K562 (cell line): ENCODE data around the gene NCDN. TPM values are rescaled to one million over a fixed set of nuclear protein-coding genes. Genes with fewer than 3 reads are reported as not detected.
A peak's percentile ranks its signal among the peaks of the same experiment; 100 is the strongest.

Experiments used
- ATAC-seq: fragments of 200-7000 bp; cut with Tn5 transposase; 3 replicates; pipeline ENCODE4 v1.9.1; 2020; ENCODE audit warnings: moderate library complexity
- BruUV-seq: library from RNA; stranded (reverse); fragments of 400-500 nt; replicated peaks from 2 replicates; lab custom pipeline; 2021; lab: Mats Ljungman, UMichigan
- CTCF ChIA-PET: fragments of 300-600 bp; formaldehyde crosslinking; extraction: SDS; loops from one replicate; lab custom pipeline; 2021; ENCODE audit warnings: low intra/inter-chr PET ratio; lab: Yijun Ruan, JAX
- POLR2A ChIA-PET: fragments of 300-600, 350-650 bp; sonication (Branson Sonifier 250); formaldehyde crosslinking; extraction: SDS; loops from one replicate; lab custom pipeline; 2021; ENCODE audit warnings: antibody characterized with exemption, inconsistent platforms; lab: Yijun Ruan, JAX
- DNase-seq, 4 experiments: peaks; one replicate each; pipeline versions ENCODE4 v3.0.0 to v3.0.0-alpha.2; 2011 to 2018; ENCODE audit warnings: low spot score in 3 of 4, mixed read lengths in 3 of 4; ENCODE audit errors: extremely low read depth in 1 of 4
- FAIRE-seq: peaks from 2 replicates; lab custom pipeline; 2011; peaks lifted over from hg19 to GRCh38; lab: Jason Lieb, UNC
- H2AFZ ChIP-seq: 2 replicates; pipeline ENCODE4 v1.6.0; 2011; ENCODE audit warnings: low read depth, low read length, control low read depth, inconsistent platforms
- H3K27ac ChIP-seq: fragments of 200-600 bp; 3 replicates; pipeline ENCODE4 v1.8.0; 2011; ENCODE audit warnings: low read depth, mild to moderate bottlenecking, control low read depth, inconsistent platforms, low read length, moderate library complexity, mixed read lengths; ENCODE audit errors: extremely low read depth
- H3K27me3 ChIP-seq, 2 experiments: fragments of 300-600 bp in 1 of 2; 2 replicates in 1 of 2; 3 replicates in 1 of 2; pipeline versions ENCODE4 v1.6.0 to v1.8.0; 2011; ENCODE audit warnings: inconsistent platforms in 2 of 2, low read length in 2 of 2, mild to moderate bottlenecking in 1 of 2, mixed read lengths in 1 of 2, moderate library complexity in 1 of 2; ENCODE audit not compliant: control insufficient read depth in 2 of 2, insufficient read depth in 2 of 2
- H3K36me3 ChIP-seq: fragments of 300-600 bp; 3 replicates; pipeline ENCODE4 v1.8.0; 2011; ENCODE audit warnings: mild to moderate bottlenecking, low read length, inconsistent platforms; ENCODE audit not compliant: control insufficient read depth, insufficient read depth
- H3K4me1 ChIP-seq, 2 experiments: fragments of 200-600 bp in 1 of 2; replicated peaks in 1 of 2; 2 replicates in 1 of 2; 3 replicates in 1 of 2; pipeline versions ENCODE4 v1.5.1 to v1.8.0; 2011; ENCODE audit warnings: inconsistent platforms in 2 of 2, low read length in 2 of 2, mild to moderate bottlenecking in 1 of 2, mixed read lengths in 1 of 2, moderate library complexity in 1 of 2; ENCODE audit not compliant: control insufficient read depth in 2 of 2, insufficient read depth in 2 of 2
- H3K4me2 ChIP-seq: 2 replicates; pipeline ENCODE4 v1.6.1; 2011; ENCODE audit warnings: low read length, control low read depth, inconsistent platforms, mixed read lengths; ENCODE audit not compliant: insufficient read depth
- H3K4me3 ChIP-seq: fragments of 200-600 bp; sonication (generic), shearing (Covaris generic); 2 replicates; pipeline ENCODE4 v1.5.1; 2016; ENCODE audit warnings: control low read depth, inconsistent platforms
- H3K79me2 ChIP-seq: fragments of 200-600 bp; 3 replicates; pipeline ENCODE4 v1.8.0; 2011; ENCODE audit warnings: low read length, inconsistent platforms; ENCODE audit not compliant: control insufficient read depth, insufficient read depth
- H3K9ac ChIP-seq, 2 experiments: 2 replicates each; pipeline versions ENCODE4 v1.6.0 to v1.6.1; 2011; ENCODE audit warnings: low read depth in 2 of 2, low read length in 2 of 2, control low read depth in 1 of 2, inconsistent platforms in 1 of 2, mild to moderate bottlenecking in 1 of 2, mixed read lengths in 1 of 2; ENCODE audit not compliant: insufficient read depth in 1 of 2
- H3K9me1 ChIP-seq: one replicate; pipeline ENCODE4 v1.6.0; 2011; ENCODE audit warnings: inconsistent platforms, mild to moderate bottlenecking, low read length, moderate library complexity; ENCODE audit not compliant: control insufficient read depth, insufficient read depth
- H3K9me3 ChIP-seq: replicated peaks from 2 replicates; pipeline ENCODE4 v1.5.1; 2011; ENCODE audit warnings: low read depth, low read length, inconsistent platforms; ENCODE audit not compliant: control insufficient read depth, insufficient read depth
- H4K20me1 ChIP-seq: replicated peaks from 2 replicates; pipeline ENCODE4 v1.6.1; 2011; ENCODE audit warnings: low read length, inconsistent platforms, mixed read lengths; ENCODE audit not compliant: control insufficient read depth, insufficient read depth
- KDM1A ChIP-seq, 2 experiments: fragments of 450-650 bp; IDR thresholded peaks; 2 replicates each; pipeline ENCODE4 v1.6.1; 2016; ENCODE audit warnings: mild to moderate bottlenecking in 2 of 2
- PBX2 ChIP-seq, 2 experiments: IDR thresholded peaks in 1 of 2; conservative IDR thresholded peaks in 1 of 2; 2 replicates each; pipeline ENCODE4 v1.6.1; 2016; ENCODE audit warnings: low read depth in 2 of 2, mild to moderate bottlenecking in 1 of 2, missing compliant biosample characterization in 1 of 2, missing genetic modification characterization in 1 of 2, moderate library complexity in 1 of 2
- RBM22 ChIP-seq: fragments of 200-400 bp; formaldehyde crosslinking; IDR thresholded peaks from 2 replicates; pipeline ENCODE4 v1.6.1; 2018; ENCODE audit warnings: low read length, low read depth; ENCODE audit not compliant: poor library complexity, severe bottlenecking
- WGBS: fragments of 100-300 bp; shearing (Covaris generic); methylation state at CpG from one replicate; pipeline ENCODE4 v1.1.6; 2016; ENCODE audit warnings: low coverage, mixed read lengths; ENCODE audit not compliant: insufficient coverage; ENCODE audit errors: missing lambda C conversion rate; 5-methylcytosine and 5-hydroxymethylcytosine counted together
- in situ Hi-C: fragments of 300-500 bp; cut with MboI; formaldehyde crosslinking; loops from 4 replicates; pipeline ENCODE4 v1.15.0; 2018; ENCODE audit warnings: inconsistent platforms, mixed read lengths
- intact Hi-C: fragments of 100-400 bp; cut with micrococcal nuclease; formaldehyde crosslinking; loops from 2 replicates; pipeline ENCODE4 v1.14.2; 2022
- polyA plus RNA-seq, 8 experiments: library from polyadenylated mRNA; depleted of rRNA in 4 of 8; stranded (reverse) in 5 of 8; unstranded in 3 of 8; fragments of >200 nt; fragmentation: Nextera tagmentation in 2 of 8; fragmentation: Illumina TruSeq in 1 of 8; extraction: Ambion mirVana in 2 of 8; extraction: Trizol in 1 of 8; gene quantifications; 2 replicates each; pipeline versions ENCODE4 v1.2.1 to v1.2.3, GENCODE V29; 2011 to 2014; ENCODE audit warnings: inconsistent platforms in 1 of 8, missing spikeins in 1 of 8
- total RNA-seq, 7 experiments: library from RNA; depleted of rRNA in 6 of 7; stranded (reverse); fragments of >200 nt in 6 of 7; fragmentation: Illumina TruSeq in 2 of 7; extraction: Trizol in 2 of 7; gene quantifications; 2 replicates each; pipeline versions ENCODE4 v1.2.1 to v1.2.3, GENCODE V29; 2011 to 2021; ENCODE audit warnings: low replicate concordance in 1 of 7

The NCDN gene
- total and polyA plus RNA-seq, 9 of the 15 experiments (the other 6 are each of a cell fraction or from before 2014, with no cell fraction given) = 1.9 to 35.1 (median 10.7) TPM

- H3K9me3 ChIP-seq = no peaks in the 10 kb centered on the region
- H2AFZ ChIP-seq = no peak overlapping the region
- H3K27me3 ChIP-seq = no peaks in the 10 kb centered on the region
- ATAC-seq (no peak), DNase-seq (no peak), FAIRE-seq (peak; percentile 76)
- CTCF ChIA-PET = no interaction called here
- H3K4me2 ChIP-seq = peak overlapping the region; percentile 90
- no peaks in the 10 kb centered on the region for H3K9me1 ChIP-seq
- peaks cover 44% of the 10 kb centered on the region for H3K79me2 ChIP-seq
- intact Hi-C loops (loop anchor here (5.0 kb wide), 2 partner anchors 364 to 699 kb away; partner anchors contain the start of genes SFPQ and SMIM12), in situ Hi-C loops (no loop called here)
- H3K36me3 ChIP-seq = peaks cover 41% of the 10 kb centered on the region; the same call in 2 of the 3 replicates
- peaks cover 19 to 34% of the 10 kb centered on the region in 2 experiments for H3K4me1 ChIP-seq
- H4K20me1 ChIP-seq = 0 out of 2 replicates have a peak, but pooled peaks cover 4% of the 10 kb centered on the region
- BruUV-seq = no TSS peak
- peak overlapping the region in 1 of 2 experiments; percentile 97; a peak in 3 of 4 replicates for H3K9ac ChIP-seq
- TF ChIP-seq KDM1A (IDR thresholded peaks at IDR 0.05) = peak in 1 of 2 experiments; percentile 23; a peak in 1 of 4 replicates
- no peak for TF ChIP-seq PBX2 (CRISPR knock-in tag; IDR thresholded peaks at IDR 0.05; ENCODE audit: low read depth)
- 0 out of 2 replicates have a peak, but pooled peaks have one; percentile 8 for TF ChIP-seq PBX2 (tag; conservative IDR thresholded peaks at IDR 0.05; ENCODE audit: low read depth)
- TF ChIP-seq RBM22 = no peak
- peak overlapping the region; percentile 91 for H3K4me3 ChIP-seq
- WGBS = 15% methylated on average over 10 of the region's 10 CpGs
- peak overlapping the region; percentile 98; the same call in 2 of the 3 replicates for H3K27ac ChIP-seq
- POLR2A ChIA-PET = interaction anchor here (0.5 to 1.5 kb wide), 5 partner anchors 49 to 365 kb away, joined by 3 to 4 read pairs (median 3); no protein-coding TSS in a partner anchor
Measured at GRCh38 chr1:35555601-35556477, 1.8 kb upstream of the NCDN start.
